ENCODE data around the gene ATG4D. TPM values are rescaled to one million over a fixed set of nuclear protein-coding genes. Genes with fewer than 3 reads are reported as not detected.

The ATG4D gene
- total and polyA plus RNA-seq, 10 of the 15 experiments (the other 5 are each of a cell fraction or from before 2014, with no cell fraction given), result 0.39 to 28.7 (median 13.4) TPM

- BruUV-seq (replicated peaks), result no TSS peak
- Histone ChIP-seq H3K4me1 (ENCODE audit: control insufficient read depth, insufficient read depth, low read length) (peaks cover 9% of the 10 kb centered on the region), H3K4me2 (ENCODE audit: control insufficient read depth, insufficient read depth) (no peak overlapping the region), H3K9ac (ENCODE audit: control insufficient read depth, insufficient read depth, low read length) (no peak overlapping the region), H2AFZ (ENCODE audit: control insufficient read depth, low read depth, low read length) (no peak overlapping the region), H4K20me1 (ENCODE audit: control insufficient read depth, insufficient read depth) (no peaks in the 10 kb centered on the region), H3K36me3 (ENCODE audit: control insufficient read depth in 2 of 2, insufficient read depth in 2 of 2, low read length in 1 of 2) (no peaks in the 10 kb centered on the region), H3K27me3 (replicated peaks in 1 of 2; ENCODE audit: control insufficient read depth in 2 of 2, insufficient read depth in 2 of 2, low read length in 1 of 2) (peaks cover 12 to 21% of the 10 kb centered on the region in 2 experiments), H3K27ac (ENCODE audit: control insufficient read depth, insufficient read depth) (no peak overlapping the region), H3K79me2 (ENCODE audit: control insufficient read depth, insufficient read depth, low read length) (no peaks in the 10 kb centered on the region), H3K9me3 (replicated peaks; ENCODE audit: control insufficient read depth, insufficient read depth, low read length) (no peaks in the 10 kb centered on the region), H3K4me3 (no peak overlapping the region)
- 41% methylated on average over 7 of the region's 7 CpGs for WGBS (ENCODE audit: insufficient coverage, insufficient replicate concordance, low lambda C conversion rate, missing lambda C conversion rate)
- FAIRE-seq (no peak), DNase-seq (ENCODE audit: low read depth, low spot score) (no peak), ATAC-seq (no peak)
- intact Hi-C loops (cut with micrococcal nuclease; ENCODE audit: unreplicated experiment), result no loop called here
- ChIA-PET SMC1A (ENCODE audit: uncharacterized antibody, unreplicated experiment) (interaction anchor here (1.2 kb wide), 1 partner anchor 29 kb away, joined by 4 read pairs; no protein-coding TSS in a partner anchor), RAD21 (ENCODE audit: unreplicated experiment) (interaction anchor here (0.5 kb wide), 1 partner anchor 22 kb away, joined by 3 read pairs; no protein-coding TSS in a partner anchor), CTCF (interaction anchor here (0.8 to 2.5 kb wide), 2 partner anchors 30 to 186 kb away, joined by 3 to 6 read pairs; no protein-coding TSS in a partner anchor), POLR2A (no interaction called here)
- in situ Hi-C loops (cut with MboI), result no loop called here
- TF ChIP-seq BCL3 (IDR thresholded peaks at IDR 0.05; ENCODE audit: borderline replicate concordance, insufficient read depth, low read depth, low read length, poor library complexity, severe bottlenecking), result no peak
- TF ChIP-seq, protein P1, sequence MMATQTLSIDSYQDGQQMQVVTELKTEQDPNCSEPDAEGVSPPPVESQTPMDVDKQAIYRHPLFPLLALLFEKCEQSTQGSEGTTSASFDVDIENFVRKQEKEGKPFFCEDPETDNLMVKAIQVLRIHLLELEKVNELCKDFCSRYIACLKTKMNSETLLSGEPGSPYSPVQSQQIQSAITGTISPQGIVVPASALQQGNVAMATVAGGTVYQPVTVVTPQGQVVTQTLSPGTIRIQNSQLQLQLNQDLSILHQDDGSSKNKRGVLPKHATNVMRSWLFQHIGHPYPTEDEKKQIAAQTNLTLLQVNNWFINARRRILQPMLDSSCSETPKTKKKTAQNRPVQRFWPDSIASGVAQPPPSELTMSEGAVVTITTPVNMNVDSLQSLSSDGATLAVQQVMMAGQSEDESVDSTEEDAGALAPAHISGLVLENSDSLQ (IDR thresholded peaks at IDR 0.05), result no peak
- TF ChIP-seq WRNIP1 (IDR thresholded peaks at IDR 0.05; ENCODE audit: borderline replicate concordance, low read depth, low read length), result no peak
- no peak for TF ChIP-seq RB1 (IDR thresholded peaks at IDR 0.05; ENCODE audit: borderline replicate concordance)
- TF ChIP-seq CHD1 (IDR thresholded peaks at IDR 0.05; ENCODE audit: low read depth, low read length), result no peak
- TF ChIP-seq STAT1 (conservative IDR thresholded peaks at IDR 0.05), result no peak
These were observed 30.5 kb upstream of the ATG4D start for GRCh38 chr19:10513223-10513622.

All from GM12878 (cell line).